Ascending aorta (tissue), 2 donors: ENCODE measurements around the gene PEX16. TPM values are rescaled to one million over a fixed set of nuclear protein-coding genes. Genes with fewer than 3 reads are reported as not detected.

ENCODE experiments used
- DNase-seq, 2 donors: peaks; one replicate each; pipeline ENCODE4 v3.0.0-alpha.2; 2019; ENCODE audit warnings: low spot score in 2 of 2
- H3K27ac ChIP-seq, 2 donors: fragments of 200-600 bp; sonication (generic); one replicate each; pipeline ENCODE4 v1.5.1; 2016 to 2017; ENCODE audit warnings: mild to moderate bottlenecking in 1 of 2
- H3K27me3 ChIP-seq: fragments of 200-600 bp; sonication (generic); one replicate; pipeline ENCODE4 v1.5.1; 2017
- H3K36me3 ChIP-seq, 2 donors: fragments of 200-600 bp; sonication (generic); one replicate each; pipeline ENCODE4 v1.5.1; 2016
- H3K4me1 ChIP-seq, 2 donors: fragments of 200-600 bp; sonication (generic); one replicate each; pipeline ENCODE4 v1.5.1; 2016 to 2017; ENCODE audit warnings: mild to moderate bottlenecking in 1 of 2
- H3K4me3 ChIP-seq, 2 donors: fragments of 200-600 bp; sonication (generic); one replicate each; pipeline ENCODE4 v1.5.1; 2016 to 2017; ENCODE audit warnings: mild to moderate bottlenecking in 1 of 2
- H3K9me3 ChIP-seq, 2 donors: fragments of 200-600 bp; sonication (generic); one replicate each; pipeline ENCODE4 v1.5.1; 2016
- CTCF ChIP-seq, 3 experiments: fragments of 200-600 bp in 2 of 3; fragments of 450-650 bp in 1 of 3; sonication (generic) in 2 of 3; IDR thresholded peaks; one replicate each; pipeline ENCODE4 v1.5.1; 2016 to 2019; ENCODE audit warnings: antibody characterized with exemption in 3 of 3, mild to moderate bottlenecking in 1 of 3, moderate library complexity in 1 of 3
- intact Hi-C: fragments of 100-400 bp; cut with DNase I; formaldehyde crosslinking; loops from one replicate; pipeline ENCODE4 v1.15.1; 2023
- total RNA-seq: library from RNA; depleted of rRNA; stranded (reverse); fragments of >200 nt; gene quantifications from one replicate; pipeline ENCODE4 v1.1.0, GENCODE V29; 2016

The PEX16 gene
- total RNA-seq, 1 donor from 2014 or later, result 77.9 TPM

- no peaks in the 10 kb centered on the region for H3K27me3 ChIP-seq
- no peak overlapping the region for H3K4me3 ChIP-seq
- H3K27ac ChIP-seq, result no peak overlapping the region
- intact Hi-C loops, result no loop called here
- no peak for DNase-seq
- TF ChIP-seq CTCF (IDR thresholded peaks at IDR 0.05), result no peak
- no peaks in the 10 kb centered on the region for H3K9me3 ChIP-seq
- H3K36me3 ChIP-seq, result peaks cover 43 to 61% of the 10 kb centered on the region in 2 donors
- no peaks in the 10 kb centered on the region for H3K4me1 ChIP-seq
Observed at GRCh38 chr11:45934580-45935318, 17.1 kb upstream of the PEX16 start.

GRCh38 chr11:45933846-45934579 lies 16.3 kb upstream of the PEX16 start:
- DNase-seq, result no peak
- intact Hi-C loops, result no loop called here
- Histone ChIP-seq H3K9me3 (no peaks in the 10 kb centered on the region), H3K36me3 (peaks cover 43 to 61% of the 10 kb centered on the region in 2 donors), H3K4me1 (no peaks in the 10 kb centered on the region), H3K27ac (no peak overlapping the region), H3K4me3 (no peak overlapping the region), H3K27me3 (no peaks in the 10 kb centered on the region)
- no peak for TF ChIP-seq CTCF (IDR thresholded peaks at IDR 0.05)

- Histone ChIP-seq H3K27ac (no peak overlapping the region), H3K9me3 (no peaks in the 10 kb centered on the region), H3K4me1 (no peaks in the 10 kb centered on the region), H3K27me3 (no peaks in the 10 kb centered on the region), H3K4me3 (no peak overlapping the region), H3K36me3 (peaks cover 43 to 59% of the 10 kb centered on the region in 2 donors)
- intact Hi-C loops, result no loop called here
- DNase-seq, result no peak
- TF ChIP-seq CTCF (IDR thresholded peaks at IDR 0.05), result no peak
Observed at GRCh38 chr11:45933131-45933831, 15.6 kb upstream of the PEX16 start.

- no peak overlapping the region for H3K4me3 ChIP-seq
- TF ChIP-seq CTCF (IDR thresholded peaks at IDR 0.05), result no peak
- H3K27ac ChIP-seq, result no peak overlapping the region
- H3K36me3 ChIP-seq, result peaks cover 38 to 48% of the 10 kb centered on the region in 2 donors
- H3K4me1 ChIP-seq, result no peaks in the 10 kb centered on the region
- H3K27me3 ChIP-seq, result no peaks in the 10 kb centered on the region
- H3K9me3 ChIP-seq, result no peaks in the 10 kb centered on the region
- DNase-seq, result no peak
- intact Hi-C loops, result no loop called here
Observed at GRCh38 chr11:45932217-45932616, 14.5 kb upstream of the PEX16 start.

DNA sequence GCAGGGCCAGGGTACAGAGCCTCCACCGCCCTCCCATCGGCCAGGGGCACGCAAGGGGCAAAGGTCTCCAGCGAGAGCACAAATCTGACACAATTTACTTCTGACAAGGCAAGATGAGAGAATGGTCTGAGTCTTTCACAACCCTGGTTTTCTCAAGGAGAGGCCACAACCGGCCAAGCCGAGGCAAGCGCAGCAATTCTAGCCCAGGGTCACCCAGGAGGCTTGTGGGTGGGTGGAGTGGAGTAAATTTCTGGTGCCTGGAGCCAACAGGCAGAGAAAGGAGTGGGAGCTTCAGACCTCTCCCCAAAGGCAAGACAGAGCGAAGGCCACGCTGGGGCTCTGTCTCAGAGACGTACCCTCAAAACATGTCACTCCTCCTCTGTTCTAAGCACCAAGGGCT lies 14.1 kb upstream of the PEX16 start:
- Histone ChIP-seq H3K4me1 (no peaks in the 10 kb centered on the region), H3K27ac (no peak overlapping the region), H3K27me3 (no peaks in the 10 kb centered on the region), H3K36me3 (peaks cover 38 to 44% of the 10 kb centered on the region in 2 donors), H3K9me3 (no peaks in the 10 kb centered on the region), H3K4me3 (no peak overlapping the region)
- DNase-seq, result no peak
- TF ChIP-seq CTCF (IDR thresholded peaks at IDR 0.05), result no peak
- intact Hi-C loops, result no loop called here
